Stimulated activated CD4-positive, alpha-beta T cell treated with anti-CD3 and anti-CD28 coated beads, Interleukin-4, amount 100 ng/mL, for 48 hours (primary cell): ENCODE data around the gene LAYN.

Experiments
- DNase-seq, 2 donors: peaks; one replicate each; pipeline ENCODE4 v3.0.0-alpha.2; 2020; ENCODE audit warnings: low read depth in 2 of 2

LAYN gene

GRCh38 chr11:111598148-111598547 is 57.6 kb downstream of the LAYN start:
- DNase-seq: no peak

GRCh38 chr11:111598559-111598958 is 58.0 kb downstream of the LAYN start:
- no peak for DNase-seq

GRCh38 chr11:111601636-111601978 is 61.1 kb downstream of the LAYN start:
- no peak for DNase-seq

GRCh38 chr11:111601979-111602864 is 61.7 kb downstream of the LAYN start, which contains the start of gene SIK2:
Gene SIK2 (plus strand): TSS chr11:111602449. CDS start chr11:111602564, 115 bp downstream.
- DNase-seq: peak; percentile 87 to 89

- DNase-seq: no peak
These were observed 62.5 kb downstream of the LAYN start for GRCh38 chr11:111602865-111603610.

GRCh38 chr11:111603611-111604130 is 63.2 kb downstream of the LAYN start:
- DNase-seq: no peak

- no peak for DNase-seq
These were observed 64.0 kb downstream of the LAYN start for GRCh38 chr11:111604392-111605009.

GRCh38 chr11:111605681-111606080 is 65.2 kb downstream of the LAYN start:
- no peak for DNase-seq

- no peak for DNase-seq
These were observed 66.5 kb downstream of the LAYN start for GRCh38 chr11:111606986-111607385.

- DNase-seq: no peak
These were observed 67.2 kb downstream of the LAYN start for GRCh38 chr11:111607751-111608150.
